BE2C (cell line): Measurements from ENCODE around the gene SHH.

Source experiments
- DNase-seq: peaks from one replicate; pipeline ENCODE4 v3.0.0-alpha.2; 2020
- H3K27me3 ChIP-seq: fragments of 250-450 bp; sonication (Bioruptor Pico); 2 replicates; pipeline ENCODE4 v1.5.1; 2020; ENCODE audit warnings: mild to moderate bottlenecking
- H3K36me3 ChIP-seq: fragments of 250-450 bp; sonication (Bioruptor Pico); 2 replicates; pipeline ENCODE4 v1.5.1; 2020; ENCODE audit warnings: mild to moderate bottlenecking
- H3K4me1 ChIP-seq: fragments of 250-450 bp; sonication (Bioruptor Pico); 2 replicates; pipeline ENCODE4 v1.5.1; 2020
- H3K4me3 ChIP-seq: 2 replicates; pipeline ENCODE4 v1.5.1; 2011; ENCODE audit warnings: low read depth, low read length
- H3K9me3 ChIP-seq: fragments of 250-450 bp; sonication (Bioruptor Pico); 2 replicates; pipeline ENCODE4 v1.5.1; 2020
- TF ChIP-seq, protein P1 (sequence below): IDR thresholded peaks from 2 replicates; pipeline ENCODE4 v1.5.1; 2012; ENCODE audit warnings: mild to moderate bottlenecking, low read depth, low read length

SHH gene

GRCh38 chr7:155773531-155773930, 38.7 kb downstream of the SHH start:
- TF ChIP-seq, protein P1, sequence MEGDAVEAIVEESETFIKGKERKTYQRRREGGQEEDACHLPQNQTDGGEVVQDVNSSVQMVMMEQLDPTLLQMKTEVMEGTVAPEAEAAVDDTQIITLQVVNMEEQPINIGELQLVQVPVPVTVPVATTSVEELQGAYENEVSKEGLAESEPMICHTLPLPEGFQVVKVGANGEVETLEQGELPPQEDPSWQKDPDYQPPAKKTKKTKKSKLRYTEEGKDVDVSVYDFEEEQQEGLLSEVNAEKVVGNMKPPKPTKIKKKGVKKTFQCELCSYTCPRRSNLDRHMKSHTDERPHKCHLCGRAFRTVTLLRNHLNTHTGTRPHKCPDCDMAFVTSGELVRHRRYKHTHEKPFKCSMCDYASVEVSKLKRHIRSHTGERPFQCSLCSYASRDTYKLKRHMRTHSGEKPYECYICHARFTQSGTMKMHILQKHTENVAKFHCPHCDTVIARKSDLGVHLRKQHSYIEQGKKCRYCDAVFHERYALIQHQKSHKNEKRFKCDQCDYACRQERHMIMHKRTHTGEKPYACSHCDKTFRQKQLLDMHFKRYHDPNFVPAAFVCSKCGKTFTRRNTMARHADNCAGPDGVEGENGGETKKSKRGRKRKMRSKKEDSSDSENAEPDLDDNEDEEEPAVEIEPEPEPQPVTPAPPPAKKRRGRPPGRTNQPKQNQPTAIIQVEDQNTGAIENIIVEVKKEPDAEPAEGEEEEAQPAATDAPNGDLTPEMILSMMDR: no peak
- no peaks in the 10 kb centered on the region for H3K9me3 ChIP-seq
- no peaks in the 10 kb centered on the region for H3K27me3 ChIP-seq
- H3K36me3 ChIP-seq: peaks cover 44% of the 10 kb centered on the region
- H3K4me3 ChIP-seq: no peak overlapping the region
- DNase-seq: no peak
- no peaks in the 10 kb centered on the region for H3K4me1 ChIP-seq

- no peak overlapping the region for H3K4me3 ChIP-seq
- no peaks in the 10 kb centered on the region for H3K9me3 ChIP-seq
- H3K27me3 ChIP-seq: no peaks in the 10 kb centered on the region
- no peak for DNase-seq
- TF ChIP-seq, protein P1: no peak
- H3K4me1 ChIP-seq: no peaks in the 10 kb centered on the region
- H3K36me3 ChIP-seq: peaks cover 40% of the 10 kb centered on the region
These were observed 42.0 kb downstream of the SHH start for GRCh38 chr7:155770241-155770640.

- Histone ChIP-seq H3K9me3 (no peaks in the 10 kb centered on the region), H3K27me3 (no peaks in the 10 kb centered on the region), H3K4me1 (no peaks in the 10 kb centered on the region), H3K4me3 (no peak overlapping the region), H3K36me3 (peaks cover 37% of the 10 kb centered on the region)
- DNase-seq: no peak
- TF ChIP-seq, protein P1: no peak
These were observed 42.6 kb downstream of the SHH start for GRCh38 chr7:155769701-155770100.

GRCh38 chr7:155766966-155767916, 45.0 kb downstream of the SHH start:
- peaks cover 39% of the 10 kb centered on the region for H3K36me3 ChIP-seq
- no peak for DNase-seq
- no peaks in the 10 kb centered on the region for H3K9me3 ChIP-seq
- H3K27me3 ChIP-seq: no peaks in the 10 kb centered on the region
- TF ChIP-seq, protein P1: no peak
- H3K4me3 ChIP-seq: no peak overlapping the region
- H3K4me1 ChIP-seq: no peaks in the 10 kb centered on the region

DNA sequence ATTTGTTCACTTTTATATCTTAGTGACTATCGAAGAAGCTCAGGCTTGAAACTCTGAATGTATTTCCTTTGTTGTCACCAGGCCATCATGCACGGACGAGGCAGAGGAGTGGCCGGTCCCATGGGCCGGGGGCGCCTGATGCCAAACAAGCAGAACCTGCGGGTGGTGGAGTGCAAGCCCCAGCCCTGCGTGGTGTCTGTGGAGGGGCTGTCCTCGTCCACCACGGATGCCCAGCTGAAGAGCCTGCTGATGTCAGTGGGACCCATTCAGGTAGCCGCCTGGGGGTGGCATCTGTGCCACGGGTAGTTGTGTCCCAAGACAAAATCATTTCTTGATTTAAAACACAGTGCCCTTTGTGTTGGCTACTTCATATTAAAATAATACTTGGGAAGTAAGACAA, 45.9 kb downstream of the SHH start:
- Histone ChIP-seq H3K36me3 (peaks cover 36% of the 10 kb centered on the region), H3K4me3 (no peak overlapping the region), H3K4me1 (no peaks in the 10 kb centered on the region), H3K9me3 (no peaks in the 10 kb centered on the region), H3K27me3 (no peaks in the 10 kb centered on the region)
- no peak for DNase-seq
- TF ChIP-seq, protein P1: no peak

- Histone ChIP-seq H3K9me3 (no peaks in the 10 kb centered on the region; the same call in 1 of the 2 replicates), H3K27me3 (no peaks in the 10 kb centered on the region), H3K4me3 (no peak overlapping the region), H3K4me1 (no peaks in the 10 kb centered on the region), H3K36me3 (peaks cover 36% of the 10 kb centered on the region)
- DNase-seq: no peak
- TF ChIP-seq, protein P1: no peak
These were observed 46.8 kb downstream of the SHH start for GRCh38 chr7:155765458-155765857.
